Vagina (tissue), 2 donors: ENCODE results near the gene ZNF518A. TPM values are rescaled to one million over a fixed set of nuclear protein-coding genes. Genes with fewer than 3 reads are reported as not detected.

Experiments
- DNase-seq, 2 donors: peaks; one replicate each; pipeline ENCODE4 v3.0.0-alpha.2; 2017; ENCODE audit errors: extremely low spot score in 2 of 2
- H3K27ac ChIP-seq: fragments of 200-600 bp; sonication (generic); one replicate; pipeline ENCODE4 v1.5.1; 2019
- H3K27me3 ChIP-seq: fragments of 200-600 bp; sonication (generic); one replicate; pipeline ENCODE4 v1.5.1; 2019
- H3K36me3 ChIP-seq, 2 donors: fragments of 200-600 bp; sonication (generic); one replicate each; pipeline ENCODE4 v1.5.1; 2017 to 2019
- H3K4me1 ChIP-seq: fragments of 200-600 bp; sonication (generic); one replicate; pipeline ENCODE4 v1.5.1; 2019
- H3K4me3 ChIP-seq, 2 donors: fragments of 200-600 bp; sonication (generic); 1 replicate in 1 of 2; 2 replicates in 1 of 2; pipeline ENCODE4 v1.5.1; 2016 to 2019
- H3K9me3 ChIP-seq: fragments of 200-600 bp; sonication (generic); one replicate; pipeline ENCODE4 v1.5.1; 2019
- POLR2A ChIP-seq, 2 donors: fragments of 450-650 bp; IDR thresholded peaks; one replicate each; pipeline ENCODE4 v1.6.1; 2017; ENCODE audit warnings: antibody characterized with exemption in 2 of 2, mild to moderate bottlenecking in 2 of 2, moderate library complexity in 2 of 2
- POLR2AphosphoS5 ChIP-seq, 2 donors: sonication (generic); formaldehyde crosslinking; IDR thresholded peaks; one replicate each; pipeline ENCODE4 v1.9.0; 2017; ENCODE audit warnings: antibody characterized with exemption in 2 of 2, mild to moderate bottlenecking in 2 of 2, low read depth in 1 of 2; ENCODE audit not compliant: insufficient read depth in 1 of 2
- intact Hi-C: fragments of 100-400 bp; cut with DNase I; formaldehyde crosslinking; loops from one replicate; pipeline ENCODE4 v1.15.1; 2023
- total RNA-seq: library from RNA; depleted of rRNA; stranded (reverse); fragments of >200 nt; gene quantifications from one replicate; pipeline ENCODE4 v1.2.3, GENCODE V29; 2016
- TF ChIP-seq, protein P1 (sequence below), 3 experiments: fragments of 450-650 bp in 2 of 3; fragments of 200-600 bp in 1 of 3; sonication (generic) in 1 of 3; IDR thresholded peaks; one replicate each; pipeline ENCODE4 v1.5.1; 2017 to 2019; ENCODE audit warnings: antibody characterized with exemption in 3 of 3, mild to moderate bottlenecking in 2 of 3, moderate library complexity in 2 of 3

The ZNF518A gene
- total RNA-seq, 1 donor from 2014 or later = 12.5 TPM

DNA sequence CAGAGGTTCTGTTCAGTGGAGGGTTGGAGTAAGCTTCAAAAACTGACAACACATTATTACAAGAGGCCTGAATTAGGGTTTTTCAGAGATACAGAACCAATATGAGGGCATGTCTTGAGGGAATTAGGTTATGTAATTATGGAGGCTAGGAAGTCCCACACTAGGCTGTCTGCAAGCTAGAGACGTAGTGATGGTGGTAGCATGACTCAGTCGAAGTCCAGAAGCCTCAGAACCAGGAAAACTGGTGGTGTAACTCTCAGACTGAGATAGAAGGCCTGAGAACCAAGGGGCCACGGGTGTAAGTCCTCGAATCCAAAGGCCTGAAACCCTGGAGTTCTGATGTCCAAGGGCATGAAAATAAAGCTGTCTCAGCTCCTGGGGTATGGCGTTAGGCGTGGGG, 35.6 kb downstream of the ZNF518A start:
- no peaks in the 10 kb centered on the region for H3K36me3 ChIP-seq
- TF ChIP-seq POLR2A (IDR thresholded peaks at IDR 0.05) = no peak
- no peak for TF ChIP-seq POLR2AphosphoS5 (IDR thresholded peaks at IDR 0.05; ENCODE audit: insufficient read depth in 1 of 2, low read depth in 1 of 2)
- TF ChIP-seq, protein P1, sequence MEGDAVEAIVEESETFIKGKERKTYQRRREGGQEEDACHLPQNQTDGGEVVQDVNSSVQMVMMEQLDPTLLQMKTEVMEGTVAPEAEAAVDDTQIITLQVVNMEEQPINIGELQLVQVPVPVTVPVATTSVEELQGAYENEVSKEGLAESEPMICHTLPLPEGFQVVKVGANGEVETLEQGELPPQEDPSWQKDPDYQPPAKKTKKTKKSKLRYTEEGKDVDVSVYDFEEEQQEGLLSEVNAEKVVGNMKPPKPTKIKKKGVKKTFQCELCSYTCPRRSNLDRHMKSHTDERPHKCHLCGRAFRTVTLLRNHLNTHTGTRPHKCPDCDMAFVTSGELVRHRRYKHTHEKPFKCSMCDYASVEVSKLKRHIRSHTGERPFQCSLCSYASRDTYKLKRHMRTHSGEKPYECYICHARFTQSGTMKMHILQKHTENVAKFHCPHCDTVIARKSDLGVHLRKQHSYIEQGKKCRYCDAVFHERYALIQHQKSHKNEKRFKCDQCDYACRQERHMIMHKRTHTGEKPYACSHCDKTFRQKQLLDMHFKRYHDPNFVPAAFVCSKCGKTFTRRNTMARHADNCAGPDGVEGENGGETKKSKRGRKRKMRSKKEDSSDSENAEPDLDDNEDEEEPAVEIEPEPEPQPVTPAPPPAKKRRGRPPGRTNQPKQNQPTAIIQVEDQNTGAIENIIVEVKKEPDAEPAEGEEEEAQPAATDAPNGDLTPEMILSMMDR (IDR thresholded peaks at IDR 0.05) = no peak

DNA sequence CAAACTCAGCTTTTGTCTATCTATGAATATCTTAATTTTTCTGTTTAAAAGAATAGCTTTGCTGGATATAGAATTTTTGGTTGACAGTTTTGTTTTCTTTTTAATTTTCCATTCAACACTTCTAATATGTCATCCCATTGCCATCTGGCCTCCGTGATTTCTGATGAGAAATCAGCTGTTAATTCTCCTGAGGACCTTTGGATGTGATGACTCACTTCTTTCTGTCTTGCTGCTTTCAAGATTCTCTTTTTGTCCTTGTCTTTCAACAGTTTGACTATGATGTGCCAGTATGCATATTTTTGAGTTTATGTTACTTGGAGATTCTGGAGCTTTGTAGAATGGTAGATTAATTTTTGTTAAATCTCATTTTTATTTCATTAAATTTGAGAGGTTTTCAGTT, 38.4 kb downstream of the ZNF518A start:
- no peaks in the 10 kb centered on the region for H3K4me1 ChIP-seq
- no peak overlapping the region for H3K27ac ChIP-seq
- intact Hi-C loops = no loop called here
- TF ChIP-seq POLR2AphosphoS5 (IDR thresholded peaks at IDR 0.05; ENCODE audit: insufficient read depth in 1 of 2, low read depth in 1 of 2) (no peak), POLR2A (IDR thresholded peaks at IDR 0.05) (no peak)
- TF ChIP-seq, protein P1 (IDR thresholded peaks at IDR 0.05) = no peak
- no peak for DNase-seq
- peaks cover 3% of the 10 kb centered on the region for H3K9me3 ChIP-seq
- H3K27me3 ChIP-seq = no peaks in the 10 kb centered on the region
- H3K4me3 ChIP-seq = no peak overlapping the region
- H3K36me3 ChIP-seq = no peaks in the 10 kb centered on the region

More for the DNA sequence above, 35.6 kb downstream of the ZNF518A start:
- intact Hi-C loops = no loop called here
- no peak overlapping the region for H3K4me3 ChIP-seq
- H3K27ac ChIP-seq = no peak overlapping the region
- H3K9me3 ChIP-seq = peaks cover 3% of the 10 kb centered on the region
- no peaks in the 10 kb centered on the region for H3K27me3 ChIP-seq
- DNase-seq = no peak
- H3K4me1 ChIP-seq = no peaks in the 10 kb centered on the region

DNA sequence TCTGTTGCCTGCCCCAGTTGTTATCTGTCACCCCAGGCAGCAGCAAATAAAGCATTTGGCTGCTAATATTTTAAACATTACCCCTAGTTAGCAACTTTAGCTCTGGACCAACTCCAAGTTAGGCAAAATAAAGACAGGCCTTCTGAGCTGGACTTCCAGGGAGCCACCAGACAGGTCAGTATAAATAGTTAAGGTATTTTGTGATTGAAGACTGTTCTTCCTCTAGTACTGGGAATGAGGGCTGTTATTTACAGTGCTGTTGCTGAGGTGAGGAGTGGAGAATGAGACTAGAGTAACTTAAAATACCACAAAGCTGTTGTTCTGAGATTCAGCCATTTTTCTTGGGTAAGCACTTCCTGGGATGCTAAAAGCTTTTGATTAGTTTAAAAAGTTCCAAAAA, 40.1 kb downstream of the ZNF518A start:
- H3K36me3 ChIP-seq = no peaks in the 10 kb centered on the region
- no peak overlapping the region for H3K27ac ChIP-seq
- intact Hi-C loops = no loop called here
- no peak overlapping the region for H3K4me3 ChIP-seq
- peaks cover 3% of the 10 kb centered on the region for H3K9me3 ChIP-seq
- no peaks in the 10 kb centered on the region for H3K4me1 ChIP-seq
- TF ChIP-seq POLR2AphosphoS5 (IDR thresholded peaks at IDR 0.05; ENCODE audit: insufficient read depth in 1 of 2, low read depth in 1 of 2) (no peak), POLR2A (IDR thresholded peaks at IDR 0.05) (no peak)
- TF ChIP-seq, protein P1 (IDR thresholded peaks at IDR 0.05) = no peak
- H3K27me3 ChIP-seq = no peaks in the 10 kb centered on the region
- DNase-seq = no peak

DNA sequence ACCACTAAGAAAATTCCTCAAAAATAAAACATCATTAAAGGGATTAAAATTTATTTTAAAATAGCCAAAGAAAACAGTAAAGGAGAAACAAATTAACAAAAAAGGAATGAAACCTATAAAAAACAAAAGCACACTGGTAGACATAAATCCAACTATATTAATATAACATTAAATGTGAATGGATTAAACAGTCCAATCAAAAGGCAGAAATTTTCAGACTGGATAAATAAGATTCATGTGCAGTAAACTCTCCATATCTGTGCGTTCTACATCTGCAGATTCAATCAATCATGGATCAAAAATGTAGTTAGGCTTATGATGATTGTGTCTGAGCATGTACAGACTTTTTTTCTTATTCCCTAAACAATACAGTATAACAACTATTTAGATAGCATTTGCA, 42.6 kb downstream of the ZNF518A start:
- no peak overlapping the region for H3K27ac ChIP-seq
- DNase-seq = no peak
- H3K9me3 ChIP-seq = peaks cover 6% of the 10 kb centered on the region
- no peaks in the 10 kb centered on the region for H3K36me3 ChIP-seq
- no peak for TF ChIP-seq POLR2AphosphoS5 (IDR thresholded peaks at IDR 0.05; ENCODE audit: insufficient read depth in 1 of 2, low read depth in 1 of 2)
- no peak for TF ChIP-seq POLR2A (IDR thresholded peaks at IDR 0.05)
- TF ChIP-seq, protein P1 (IDR thresholded peaks at IDR 0.05) = no peak
- no peaks in the 10 kb centered on the region for H3K27me3 ChIP-seq
- no peak overlapping the region for H3K4me3 ChIP-seq
- intact Hi-C loops = no loop called here
- H3K4me1 ChIP-seq = no peaks in the 10 kb centered on the region

DNA sequence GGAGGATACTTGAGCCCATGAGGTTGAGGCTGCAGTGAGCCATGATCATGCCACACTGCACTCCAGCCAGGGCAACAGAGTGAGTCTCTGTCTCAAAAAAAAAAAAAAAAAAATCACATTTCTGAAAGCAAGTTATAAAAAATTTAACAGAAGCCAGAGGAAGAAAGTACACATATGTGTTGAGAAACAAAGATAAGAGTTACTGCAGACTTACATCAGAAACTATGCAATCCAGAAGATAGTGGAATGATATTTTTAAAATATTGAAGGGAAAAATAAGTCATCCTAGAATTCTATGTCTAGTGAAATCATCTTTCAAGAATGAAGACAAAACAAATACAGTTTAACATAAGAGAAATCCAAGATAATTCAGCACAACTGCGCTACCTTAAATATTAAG, 46.9 kb downstream of the ZNF518A start:
- Histone ChIP-seq H3K36me3 (no peaks in the 10 kb centered on the region), H3K9me3 (peaks cover 3% of the 10 kb centered on the region), H3K27ac (no peak overlapping the region), H3K27me3 (no peaks in the 10 kb centered on the region), H3K4me1 (no peaks in the 10 kb centered on the region), H3K4me3 (no peak overlapping the region)
- TF ChIP-seq, protein P1 (IDR thresholded peaks at IDR 0.05) = no peak
- TF ChIP-seq POLR2A (IDR thresholded peaks at IDR 0.05) (no peak), POLR2AphosphoS5 (IDR thresholded peaks at IDR 0.05; ENCODE audit: insufficient read depth in 1 of 2, low read depth in 1 of 2) (no peak)
- intact Hi-C loops = no loop called here
- DNase-seq = no peak
